Measurements from ENCODE around the gene OR10G8.

GRCh38 chr11:124077266-124077665 is 50.7 kb downstream of the OR10G8 start:
- TF ChIP-seq POLR2AphosphoS5 (IDR thresholded peaks at IDR 0.05; ENCODE audit: low read depth, low read length) (no peak), REST (IDR thresholded peaks at IDR 0.05; ENCODE audit: insufficient read depth in 1 of 2, low read depth in 2 of 2, low read length in 2 of 2) (no peak), TAF1 (IDR thresholded peaks at IDR 0.05; ENCODE audit: borderline replicate concordance, insufficient read depth, low read length) (no peak), FOXP2 (optimal IDR thresholded peaks at IDR 0.05; ENCODE audit: borderline replicate concordance, extremely low read depth, extremely low read length, insufficient read depth) (no peak)
